Cardiac muscle cell (in vitro differentiated cells and primary cell): ENCODE results near the gene PAGR1. TPM values are rescaled to one million over a fixed set of nuclear protein-coding genes. Genes with fewer than 3 reads are reported as not detected.

Source experiments
- DNase-seq, 2 donors: peaks; one replicate each; pipeline versions ENCODE4 v3.0.0 to v3.0.0-alpha.2; 2010 to 2017; ENCODE audit warnings: low read depth in 1 of 2, low spot score in 1 of 2
- H3K27ac ChIP-seq: fragments of 200-600 bp; sonication (generic); 2 replicates; pipeline ENCODE4 v1.5.1; 2016
- H3K27me3 ChIP-seq: fragments of 200-600 bp; sonication (generic); 2 replicates; pipeline ENCODE4 v1.6.0; 2016; ENCODE audit warnings: control low read depth
- H3K36me3 ChIP-seq: fragments of 200-600 bp; sonication (generic); 2 replicates; pipeline ENCODE4 v1.5.1; 2016; ENCODE audit warnings: control low read depth
- H3K4me1 ChIP-seq: fragments of 200-600 bp; sonication (generic); 2 replicates; pipeline ENCODE4 v1.8.1; 2017; ENCODE audit warnings: low read depth, mild to moderate bottlenecking, mixed run types
- H3K4me3 ChIP-seq: fragments of 200-600 bp; sonication (generic); 2 replicates; pipeline ENCODE4 v1.5.1; 2016; ENCODE audit warnings: mild to moderate bottlenecking
- H3K9me3 ChIP-seq: fragments of 200-600 bp; sonication (generic); 2 replicates; pipeline ENCODE4 v1.5.1; 2017; ENCODE audit warnings: low read depth, mild to moderate bottlenecking, control low read depth
- polyA plus RNA-seq: library from polyadenylated mRNA; unstranded; fragments of >200 nt; fragmentation: Nextera tagmentation; extraction: Ambion mirVana; gene quantifications from 2 replicates; pipeline ENCODE4 v1.2.1, GENCODE V29; 2016
- total RNA-seq: library from RNA; depleted of rRNA; stranded (reverse); fragments of >200 nt; gene quantifications from 2 replicates; pipeline ENCODE4 v1.2.3, GENCODE V29; 2016
- TF ChIP-seq, protein P1 (sequence below): IDR thresholded peaks from 2 replicates; pipeline ENCODE4 v1.5.1; 2012; ENCODE audit warnings: low read depth, mild to moderate bottlenecking, low read length

The PAGR1 gene
- total and polyA plus RNA-seq, 2 experiments from 2014 or later = 113 to 120 TPM

DNA sequence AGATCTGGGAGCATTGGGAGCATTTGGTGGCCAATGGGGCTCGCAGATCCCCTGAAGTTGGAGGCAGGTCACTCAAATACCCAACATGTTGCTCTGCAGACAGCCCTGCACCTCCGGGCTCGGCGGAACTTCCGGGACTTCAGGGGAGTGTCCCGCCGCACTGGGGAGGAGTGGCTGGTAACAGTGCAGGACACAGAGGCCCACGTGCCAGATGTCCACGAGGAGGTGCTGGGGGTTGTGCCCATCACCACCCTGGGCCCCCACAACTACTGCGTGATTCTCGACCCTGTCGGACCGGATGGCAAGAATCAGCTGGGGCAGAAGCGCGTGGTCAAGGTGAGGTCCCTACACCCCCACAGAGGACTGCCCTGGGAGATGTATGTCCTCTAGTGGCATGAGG is 20.7 kb downstream of the PAGR1 start:
- Histone ChIP-seq H3K4me1 (no peaks in the 10 kb centered on the region), H3K4me3 (no peak overlapping the region), H3K27me3 (no peaks in the 10 kb centered on the region), H3K27ac (no peak overlapping the region), H3K36me3 (no peaks in the 10 kb centered on the region), H3K9me3 (no peaks in the 10 kb centered on the region)
- DNase-seq = no peak
- TF ChIP-seq, protein P1, sequence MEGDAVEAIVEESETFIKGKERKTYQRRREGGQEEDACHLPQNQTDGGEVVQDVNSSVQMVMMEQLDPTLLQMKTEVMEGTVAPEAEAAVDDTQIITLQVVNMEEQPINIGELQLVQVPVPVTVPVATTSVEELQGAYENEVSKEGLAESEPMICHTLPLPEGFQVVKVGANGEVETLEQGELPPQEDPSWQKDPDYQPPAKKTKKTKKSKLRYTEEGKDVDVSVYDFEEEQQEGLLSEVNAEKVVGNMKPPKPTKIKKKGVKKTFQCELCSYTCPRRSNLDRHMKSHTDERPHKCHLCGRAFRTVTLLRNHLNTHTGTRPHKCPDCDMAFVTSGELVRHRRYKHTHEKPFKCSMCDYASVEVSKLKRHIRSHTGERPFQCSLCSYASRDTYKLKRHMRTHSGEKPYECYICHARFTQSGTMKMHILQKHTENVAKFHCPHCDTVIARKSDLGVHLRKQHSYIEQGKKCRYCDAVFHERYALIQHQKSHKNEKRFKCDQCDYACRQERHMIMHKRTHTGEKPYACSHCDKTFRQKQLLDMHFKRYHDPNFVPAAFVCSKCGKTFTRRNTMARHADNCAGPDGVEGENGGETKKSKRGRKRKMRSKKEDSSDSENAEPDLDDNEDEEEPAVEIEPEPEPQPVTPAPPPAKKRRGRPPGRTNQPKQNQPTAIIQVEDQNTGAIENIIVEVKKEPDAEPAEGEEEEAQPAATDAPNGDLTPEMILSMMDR = no peak

DNA sequence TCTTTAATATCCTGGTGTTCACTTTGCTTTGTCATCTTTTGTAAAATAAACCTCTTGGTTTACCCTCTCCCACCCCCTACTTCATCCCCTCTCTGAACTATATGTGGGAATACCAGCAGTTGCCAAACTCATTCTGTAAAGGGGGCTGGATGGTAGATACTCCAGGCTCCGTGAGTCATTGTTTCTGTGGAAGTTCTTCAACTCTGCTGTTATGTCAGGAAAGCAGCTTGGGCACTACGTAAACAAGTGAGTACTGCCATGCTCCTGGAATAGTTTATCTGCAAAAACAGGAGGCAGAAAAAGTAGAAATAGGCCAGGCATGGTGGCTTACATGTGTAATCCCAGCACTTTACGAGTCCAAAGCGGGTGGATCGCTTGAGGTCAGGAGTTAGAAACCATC is 21.9 kb downstream of the PAGR1 start:
- no peak for DNase-seq
- TF ChIP-seq, protein P1 = no peak
- Histone ChIP-seq H3K4me3 (no peak overlapping the region), H3K27me3 (no peaks in the 10 kb centered on the region), H3K4me1 (no peaks in the 10 kb centered on the region), H3K36me3 (no peaks in the 10 kb centered on the region), H3K9me3 (no peaks in the 10 kb centered on the region), H3K27ac (no peak overlapping the region)

- no peaks in the 10 kb centered on the region for H3K4me1 ChIP-seq
- H3K27ac ChIP-seq = no peak overlapping the region
- H3K4me3 ChIP-seq = no peak overlapping the region
- TF ChIP-seq, protein P1 = no peak
- no peak for DNase-seq
- no peaks in the 10 kb centered on the region for H3K36me3 ChIP-seq
- H3K9me3 ChIP-seq = no peaks in the 10 kb centered on the region
- no peaks in the 10 kb centered on the region for H3K27me3 ChIP-seq
Measured at GRCh38 chr16:29839822-29840221, 23.9 kb downstream of the PAGR1 start.

GRCh38 chr16:29840240-29840639 is 24.3 kb downstream of the PAGR1 start:
- no peaks in the 10 kb centered on the region for H3K9me3 ChIP-seq
- TF ChIP-seq, protein P1 = no peak
- H3K4me3 ChIP-seq = no peak overlapping the region
- no peak overlapping the region for H3K27ac ChIP-seq
- DNase-seq = no peak
- no peaks in the 10 kb centered on the region for H3K4me1 ChIP-seq
- H3K36me3 ChIP-seq = no peaks in the 10 kb centered on the region
- H3K27me3 ChIP-seq = no peaks in the 10 kb centered on the region

DNA sequence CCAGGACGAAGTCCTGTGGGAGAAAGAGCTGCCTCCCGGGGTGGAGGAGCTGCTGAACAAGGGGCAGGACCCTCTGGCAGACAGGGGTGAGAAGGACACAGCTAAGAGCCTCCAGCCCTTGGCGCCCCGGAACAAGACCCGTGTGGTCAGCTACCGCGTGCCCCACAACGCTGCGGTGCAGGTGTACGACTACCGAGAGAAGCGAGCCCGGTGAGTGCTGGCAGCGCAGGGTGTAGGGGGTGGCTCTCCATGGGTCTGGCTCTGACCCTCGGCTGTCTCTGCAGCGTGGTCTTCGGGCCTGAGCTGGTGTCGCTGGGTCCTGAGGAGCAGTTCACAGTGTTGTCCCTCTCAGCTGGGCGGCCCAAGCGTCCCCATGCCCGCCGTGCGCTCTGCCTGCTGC is 25.7 kb downstream of the PAGR1 start:
- H3K9me3 ChIP-seq = no peaks in the 10 kb centered on the region
- H3K4me3 ChIP-seq = no peak overlapping the region
- H3K4me1 ChIP-seq = no peaks in the 10 kb centered on the region
- TF ChIP-seq, protein P1 = no peak
- no peaks in the 10 kb centered on the region for H3K27me3 ChIP-seq
- no peak overlapping the region for H3K27ac ChIP-seq
- DNase-seq = no peak
- no peaks in the 10 kb centered on the region for H3K36me3 ChIP-seq
